Measurements from ENCODE around the gene CHRDL2.
"Not testable (repeated sequence)": the region's sequence is repeated elsewhere in the genome, so short reads cannot be mapped to it uniquely, and the experiment has no call there.

CHRDL2 gene

DNA sequence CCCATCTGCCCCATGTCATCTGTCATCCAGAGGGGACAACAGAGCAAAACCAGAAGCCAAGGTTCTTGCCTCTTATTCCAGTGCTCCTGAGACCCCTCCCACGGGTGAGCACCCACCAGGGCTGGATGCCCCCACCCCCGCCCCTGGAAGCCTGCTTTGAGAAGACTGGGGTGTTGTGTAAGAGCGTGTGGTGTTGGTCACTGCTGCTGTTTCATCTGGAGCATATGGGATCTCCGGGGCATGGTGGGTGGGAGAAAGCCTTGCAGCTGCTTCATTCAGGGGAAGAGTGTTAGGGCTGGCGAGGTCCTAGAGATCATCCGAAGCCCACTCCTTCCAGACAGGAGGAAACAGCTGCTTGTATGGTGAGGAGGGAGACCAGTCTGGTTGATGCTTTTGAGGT lies 54.1 kb downstream of the CHRDL2 start:
- no peak for DNase-seq (ENCODE audit: low read depth, low spot score)
- no peak overlapping the region for H3K4me3 ChIP-seq (ENCODE audit: low read length)

DNA sequence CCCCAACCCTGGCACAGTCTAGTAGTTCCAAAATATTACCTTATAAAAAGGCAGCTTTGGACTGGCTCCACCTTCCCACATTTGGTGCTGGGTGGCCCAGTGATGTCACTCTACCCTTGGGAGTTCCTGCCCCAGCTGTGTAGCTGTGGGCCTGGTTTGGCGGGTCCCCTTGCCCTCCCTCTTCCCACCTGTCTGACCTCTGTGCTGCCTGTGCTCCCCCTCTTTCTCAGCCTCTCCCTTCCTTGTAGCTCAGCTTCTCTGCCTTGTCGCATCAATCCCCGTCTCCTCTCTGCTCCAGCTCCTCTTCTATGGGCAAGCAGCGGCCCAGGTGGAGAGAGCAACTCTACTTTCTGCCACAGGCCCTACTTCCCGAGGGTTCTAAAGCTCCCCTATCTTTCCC lies 54.6 kb downstream of the CHRDL2 start:
- no peak for DNase-seq (ENCODE audit: low read depth, low spot score)
- no peak overlapping the region for H3K4me3 ChIP-seq (ENCODE audit: low read length)

DNA sequence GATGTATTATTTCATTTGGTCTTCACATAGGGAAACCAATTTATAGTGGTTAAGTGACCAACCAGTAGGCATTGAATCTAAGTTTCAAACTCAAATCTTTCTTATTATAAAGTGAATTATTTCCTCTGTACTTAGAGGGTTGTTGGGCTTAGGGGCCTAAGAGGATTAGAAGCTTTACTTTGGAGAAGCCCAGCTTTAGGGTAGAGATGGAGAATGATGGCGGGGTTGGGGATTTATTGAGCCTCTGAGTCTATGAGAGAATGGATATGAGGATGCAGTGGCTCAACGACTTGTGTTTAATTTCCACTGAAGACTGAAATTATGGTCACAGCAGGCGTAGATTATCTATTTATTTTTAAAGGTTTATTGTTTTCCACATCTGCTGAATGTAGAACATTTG lies 55.5 kb downstream of the CHRDL2 start:
- no peak overlapping the region for H3K4me3 ChIP-seq (ENCODE audit: low read length)
- no peak for DNase-seq (ENCODE audit: low read depth, low spot score)

GRCh38 chr11:74673693-74674360 lies 57.4 kb downstream of the CHRDL2 start:
- H3K4me3 ChIP-seq (ENCODE audit: low read length): no peak overlapping the region
- no peak for DNase-seq (ENCODE audit: low read depth, low spot score)

DNA sequence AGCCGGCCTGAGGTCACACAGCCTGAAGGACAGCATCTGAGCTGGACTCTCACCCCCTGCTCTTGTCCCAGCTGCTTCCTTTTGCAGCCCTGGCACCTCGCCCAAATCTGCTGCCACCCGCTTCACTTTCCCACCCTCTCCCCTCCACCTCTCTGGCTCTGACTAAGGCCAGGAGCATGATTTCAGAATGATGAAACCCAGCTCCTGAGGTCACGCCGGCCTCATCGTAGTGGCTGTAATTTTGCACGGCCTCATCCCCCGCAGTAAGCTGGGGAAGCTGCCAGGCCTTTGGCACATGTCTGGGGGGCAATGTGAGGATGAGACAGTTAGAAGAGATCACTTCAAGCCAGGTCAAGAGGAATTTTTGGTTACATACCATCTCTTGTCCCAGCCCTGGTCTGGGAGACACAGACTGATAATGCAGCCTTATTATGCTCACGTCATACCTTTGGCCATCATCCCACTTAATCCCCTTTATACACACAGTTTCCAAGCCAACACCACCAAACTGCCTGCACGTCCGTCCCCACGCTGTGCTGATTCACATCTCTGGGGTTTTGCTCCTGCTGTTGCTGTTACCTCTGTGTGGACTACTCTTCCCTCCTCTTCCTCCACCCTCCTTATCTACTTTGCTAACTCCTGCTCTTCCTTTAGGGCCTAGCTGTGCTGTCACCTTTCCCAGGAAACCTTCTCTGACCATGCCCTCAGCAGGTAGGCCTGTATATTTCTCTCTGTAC lies 58.1 kb downstream of the CHRDL2 start:
- H3K4me3 ChIP-seq (ENCODE audit: low read length): no peak overlapping the region
- DNase-seq (ENCODE audit: low read depth, low spot score): no peak

DNA sequence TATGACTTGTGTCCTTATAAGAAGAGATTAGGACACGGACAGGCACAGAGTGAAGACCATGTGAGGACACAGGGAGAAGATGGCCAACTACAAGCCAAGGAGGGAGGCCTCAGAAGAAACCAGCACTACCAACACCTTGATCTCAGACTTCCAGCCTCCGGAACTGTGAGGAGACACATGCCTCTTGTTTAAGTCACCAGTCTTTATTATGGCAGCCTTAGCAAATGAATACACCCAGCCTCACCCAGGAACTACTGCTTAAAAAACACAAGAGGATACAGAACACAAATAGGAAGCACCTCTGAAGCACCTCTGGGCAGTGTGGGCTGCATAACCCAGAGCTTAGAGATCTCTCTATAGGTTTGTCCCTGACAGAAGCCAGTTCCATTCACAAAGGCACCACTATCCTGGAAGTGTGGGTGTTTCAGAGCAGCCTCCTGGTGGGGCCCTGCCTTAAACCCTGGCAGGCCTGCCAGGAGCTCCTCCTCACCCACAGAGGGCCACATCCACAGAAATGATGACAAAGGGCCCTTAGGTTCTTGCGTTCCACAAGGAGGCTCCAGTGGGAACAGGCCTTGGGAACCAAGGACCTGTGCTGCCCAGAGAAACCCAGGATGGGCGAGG lies 58.8 kb downstream of the CHRDL2 start:
- no peak overlapping the region for H3K4me3 ChIP-seq (ENCODE audit: low read length)
- DNase-seq (ENCODE audit: low read depth, low spot score): no peak

DNA sequence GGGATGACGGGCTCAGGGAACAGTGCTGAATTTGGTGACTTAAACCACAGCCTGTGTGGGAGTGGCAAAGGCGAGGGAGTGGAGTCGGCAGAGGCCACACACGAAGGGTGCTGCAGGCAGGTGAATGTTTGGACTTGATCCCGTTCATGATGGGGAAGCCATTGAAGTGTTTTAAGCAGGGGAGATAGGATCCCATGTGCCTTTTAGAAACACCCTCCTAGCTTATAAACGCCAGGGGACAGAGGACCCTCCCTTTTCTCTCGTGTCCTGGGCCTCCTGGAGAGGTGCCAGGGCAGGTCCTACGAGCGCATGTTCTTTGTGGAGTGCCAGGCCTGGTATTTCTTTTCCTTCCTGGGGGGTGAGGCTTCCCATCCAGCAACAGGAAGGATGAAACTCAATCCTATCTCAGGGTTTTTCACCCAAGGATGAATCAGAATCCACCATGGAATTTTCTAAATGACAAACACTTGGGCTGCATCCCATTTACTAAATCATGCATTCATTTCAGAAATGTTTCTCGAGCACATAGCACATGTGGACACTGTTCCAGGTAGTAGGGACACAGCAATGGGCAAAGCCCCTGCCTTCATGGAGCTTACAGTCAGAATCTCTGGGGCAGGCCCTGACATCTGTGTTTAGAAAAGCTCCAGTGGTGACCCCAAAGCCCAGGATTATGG lies 59.6 kb downstream of the CHRDL2 start:
- H3K4me3 ChIP-seq (ENCODE audit: low read length): no peak overlapping the region
- no peak for DNase-seq (ENCODE audit: low read depth, low spot score)

GRCh38 chr11:74670171-74670570 lies 61.1 kb downstream of the CHRDL2 start:
- H3K4me3 ChIP-seq (ENCODE audit: low read length): no peak overlapping the region
- no peak for DNase-seq (ENCODE audit: low read depth, low spot score)

GRCh38 chr11:74669211-74670160 lies 61.7 kb downstream of the CHRDL2 start:
- no peak overlapping the region for H3K4me3 ChIP-seq (ENCODE audit: low read length)
- DNase-seq (ENCODE audit: low read depth, low spot score): no peak

DNA sequence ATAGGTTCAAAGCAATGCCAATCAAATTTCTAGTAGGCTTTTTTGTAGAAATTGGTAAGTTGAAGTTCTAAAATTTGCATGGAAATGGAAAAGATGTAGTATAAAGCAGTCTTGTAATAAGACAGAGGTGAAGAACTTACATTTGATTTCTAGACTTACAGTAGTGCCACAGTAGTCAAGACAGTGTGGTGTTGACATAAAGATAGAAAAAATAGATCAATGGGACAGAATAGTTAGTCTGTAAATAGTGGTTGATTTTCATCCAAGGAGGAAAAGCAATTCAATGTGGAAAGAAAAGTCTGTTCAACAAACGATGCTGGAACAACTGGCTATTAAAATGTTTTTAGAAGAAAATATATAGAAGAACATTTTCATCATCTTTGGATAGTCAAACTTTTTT lies 67.9 kb downstream of the CHRDL2 start:
- DNase-seq (ENCODE audit: low read depth, low spot score): no peak
- H3K4me3 ChIP-seq (ENCODE audit: low read length): no peak overlapping the region

DNA sequence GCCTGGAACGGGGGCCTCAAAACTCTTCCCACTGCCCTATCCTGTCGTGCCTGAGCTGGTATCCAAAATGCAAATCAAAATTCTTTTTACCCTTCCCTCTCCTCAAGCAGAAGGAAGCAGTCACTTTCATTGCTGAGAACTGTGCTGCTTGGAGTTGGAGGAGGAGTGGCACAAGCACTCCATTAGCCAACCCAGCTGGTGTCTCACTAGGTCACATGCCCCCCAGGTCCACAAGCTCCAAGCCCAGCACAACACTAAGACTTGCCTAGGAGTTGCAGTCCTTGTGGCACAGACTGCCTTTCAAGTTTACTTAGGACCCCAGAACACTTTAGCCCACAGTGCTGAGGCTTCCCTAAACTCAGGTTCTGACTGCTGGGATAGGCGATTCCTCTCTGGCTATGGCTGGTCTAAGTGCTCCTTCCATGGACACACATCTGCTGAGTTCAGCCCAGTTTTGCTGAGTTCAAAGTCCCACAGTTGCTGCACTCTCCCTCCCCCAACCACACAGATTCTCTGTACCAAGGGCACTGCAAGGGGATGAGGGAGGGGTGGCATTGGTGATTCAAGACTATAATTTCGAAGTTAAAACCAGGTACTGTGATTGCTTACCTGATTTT lies 68.6 kb downstream of the CHRDL2 start:
- no peak for DNase-seq (ENCODE audit: low read depth, low spot score)
- no peak overlapping the region for H3K4me3 ChIP-seq (ENCODE audit: low read length)

GRCh38 chr11:74659124-74659523 lies 72.1 kb downstream of the CHRDL2 start:
- DNase-seq (ENCODE audit: low read depth, low spot score); H3K4me3 ChIP-seq (ENCODE audit: low read length): not testable (repeated sequence)

DNA sequence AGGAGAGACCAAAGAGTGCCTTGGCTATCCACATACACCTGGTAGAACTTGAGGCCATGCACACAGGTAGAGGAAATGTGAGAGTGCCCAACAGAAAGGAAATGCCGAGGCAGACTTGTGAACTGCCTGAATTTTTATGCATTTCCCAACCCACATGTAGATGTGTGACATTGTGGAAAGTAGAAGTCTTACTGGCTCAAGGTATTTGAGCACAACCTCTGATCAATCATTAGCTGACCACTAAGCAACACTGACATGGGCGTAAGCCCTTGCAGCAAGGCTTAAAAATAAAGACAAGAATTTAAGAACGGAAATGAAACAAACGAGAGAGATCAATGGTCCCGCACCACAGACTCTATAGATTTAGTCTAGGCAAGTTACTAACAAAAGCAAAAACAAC lies 76.2 kb downstream of the CHRDL2 start:
- H3K4me3 ChIP-seq (ENCODE audit: low read length): no peak overlapping the region
- DNase-seq (ENCODE audit: low read depth, low spot score): no peak

DNA sequence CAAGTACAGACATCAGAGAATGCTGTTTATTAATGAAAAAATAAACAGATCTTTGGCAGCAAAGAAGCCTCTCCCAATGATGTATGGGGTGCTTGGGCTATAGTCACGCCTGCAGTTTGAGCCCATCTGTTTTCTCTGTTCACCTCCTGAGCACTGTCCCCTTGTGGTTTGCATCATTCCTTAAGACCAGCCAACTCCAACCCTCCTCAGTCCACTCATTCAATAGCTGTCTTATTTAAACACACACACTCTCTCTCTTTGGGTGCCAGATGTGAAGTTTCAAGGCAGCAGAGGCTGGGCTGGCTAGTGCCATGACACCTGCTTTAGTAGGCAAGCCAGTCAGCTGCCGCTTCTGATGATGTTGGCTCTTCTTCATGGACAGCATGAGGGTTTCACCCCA lies 80.7 kb downstream of the CHRDL2 start:
- H3K4me3 ChIP-seq (ENCODE audit: low read length): no peak overlapping the region
- no peak for DNase-seq (ENCODE audit: low read depth, low spot score)

DNA sequence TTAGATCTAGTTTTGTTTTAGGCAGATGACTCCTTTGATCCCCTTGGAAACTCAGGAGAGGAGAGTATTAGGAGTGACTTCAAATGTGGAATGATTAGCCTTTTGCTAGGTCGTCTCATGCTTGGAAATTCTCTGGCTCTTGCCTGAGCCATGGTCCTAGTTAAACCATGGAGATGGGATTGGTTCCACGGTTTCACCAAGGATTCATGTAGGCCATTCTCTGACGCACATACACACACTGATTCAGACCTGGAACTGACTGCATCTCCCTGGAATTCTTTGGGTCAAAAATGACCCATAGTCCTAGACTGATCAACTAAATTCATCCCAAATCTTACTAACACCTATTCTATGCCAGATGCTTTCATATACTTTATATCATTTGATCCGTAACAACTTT lies 82.3 kb downstream of the CHRDL2 start:
- H3K4me3 ChIP-seq (ENCODE audit: low read length): no peak overlapping the region
- no peak for DNase-seq (ENCODE audit: low read depth, low spot score)

GRCh38 chr11:74647831-74648230 lies 83.4 kb downstream of the CHRDL2 start:
- no peak overlapping the region for H3K4me3 ChIP-seq (ENCODE audit: low read length)
- DNase-seq (ENCODE audit: low read depth, low spot score): no peak

- no peak for DNase-seq (ENCODE audit: low read depth, low spot score)
Measured at GRCh38 chr11:74647404-74647803, 83.8 kb downstream of the CHRDL2 start.

DNA sequence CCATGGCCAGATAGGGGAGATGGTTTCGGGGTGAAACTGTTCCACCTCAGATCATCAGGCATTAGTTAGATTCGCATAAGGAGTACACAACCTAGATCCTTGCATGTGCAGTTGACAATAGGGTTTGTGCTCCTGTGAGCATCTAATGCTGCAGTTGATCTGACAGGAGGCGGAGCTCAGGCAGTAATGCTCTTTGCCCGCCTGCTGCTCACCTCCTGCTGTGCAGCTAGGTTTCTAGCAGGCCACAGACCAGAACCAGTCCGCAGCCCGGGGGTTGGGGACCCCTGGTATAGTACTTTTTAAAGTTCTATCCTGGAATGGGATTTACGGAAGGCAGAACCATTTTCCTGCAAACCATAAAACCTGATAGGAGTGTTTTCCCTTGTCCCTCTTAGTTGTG lies 84.3 kb downstream of the CHRDL2 start:
- H3K4me3 ChIP-seq (ENCODE audit: low read length): no peak overlapping the region
- no peak for DNase-seq (ENCODE audit: low read depth, low spot score)

More at GRCh38 chr11:74647404-74647803, 83.8 kb downstream of the CHRDL2 start:
- H3K4me3 ChIP-seq (ENCODE audit: low read length): no peak overlapping the region
